HepG2 (cell line): ENCODE data around the gene TTYH1. TPM values are rescaled to one million over a fixed set of nuclear protein-coding genes. Genes with fewer than 3 reads are reported as not detected.

Source experiments
- ATAC-seq: fragments of 200-7000 bp; cut with Tn5 transposase; 3 replicates; pipeline ENCODE4 v1.9.1; 2020; ENCODE audit warnings: mild to moderate bottlenecking, moderate library complexity
- BruUV-seq: library from RNA; stranded (reverse); fragments of 400-500 nt; replicated peaks from 2 replicates; lab custom pipeline; 2021; lab: Mats Ljungman, UMichigan
- CTCF ChIA-PET: fragments of 300-600 bp; formaldehyde crosslinking; extraction: SDS; loops from one replicate; lab custom pipeline; 2021; ENCODE audit warnings: low total read pairs, inconsistent platforms, low intra/inter-chr PET ratio; lab: Yijun Ruan, JAX
- POLR2A ChIA-PET: fragments of 350-600 bp; sonication (Branson Sonifier 250); formaldehyde crosslinking; loops from one replicate; lab custom pipeline; 2020; ENCODE audit warnings: antibody characterized with exemption, inconsistent platforms; lab: Yijun Ruan, JAX
- DNase-seq: peaks from one replicate; pipeline ENCODE4 v3.0.0-alpha.2; 2015; ENCODE audit warnings: low spot score
- FAIRE-seq: peaks from 3 replicates; lab custom pipeline; 2011; peaks lifted over from hg19 to GRCh38; lab: Jason Lieb, UNC
- H2AFZ ChIP-seq: one replicate; pipeline ENCODE4 v1.6.1; 2011; ENCODE audit warnings: low read length, inconsistent platforms
- H3K27ac ChIP-seq: fragments of 300-600 bp; 3 replicates; pipeline ENCODE4 v1.8.0; 2011; ENCODE audit warnings: mixed run types, mild to moderate bottlenecking, mixed read lengths, low read length, inconsistent platforms; ENCODE audit not compliant: insufficient read depth; ENCODE audit errors: extremely low read length
- H3K27me3 ChIP-seq, 2 experiments: fragments of 200-600 bp in 1 of 2; 2 replicates in 1 of 2; 3 replicates in 1 of 2; pipeline versions ENCODE4 v1.6.0 to v1.8.0; 2011; ENCODE audit warnings: low read length in 2 of 2, mild to moderate bottlenecking in 2 of 2, moderate library complexity in 2 of 2, inconsistent platforms in 1 of 2; ENCODE audit not compliant: insufficient read depth in 2 of 2, control insufficient read depth in 1 of 2
- H3K36me3 ChIP-seq, 2 experiments: fragments of 200-600 bp in 1 of 2; replicated peaks in 1 of 2; 2 replicates in 1 of 2; 3 replicates in 1 of 2; pipeline versions ENCODE4 v1.5.1 to v1.8.0; 2011; ENCODE audit warnings: low read length in 2 of 2, inconsistent platforms in 1 of 2; ENCODE audit not compliant: insufficient read depth in 2 of 2, control insufficient read depth in 1 of 2
- H3K4me1 ChIP-seq: 2 replicates; pipeline ENCODE4 v1.5.1; 2012; ENCODE audit warnings: low read length, inconsistent platforms; ENCODE audit not compliant: insufficient read depth
- H3K4me2 ChIP-seq: 2 replicates; pipeline ENCODE4 v1.6.0; 2011; ENCODE audit warnings: low read depth, low read length, inconsistent platforms
- H3K4me3 ChIP-seq, 3 experiments: fragments of 200-600 bp in 1 of 3; sonication (generic), shearing (Covaris generic) in 1 of 3; replicated peaks in 1 of 3; 2 replicates each; pipeline ENCODE4 v1.5.1; 2011 to 2016; ENCODE audit warnings: low read length in 3 of 3, inconsistent platforms in 2 of 3, low read depth in 2 of 3, mild to moderate bottlenecking in 2 of 3, control low read depth in 1 of 3, mixed read lengths in 1 of 3; ENCODE audit not compliant: insufficient read depth in 1 of 3
- H3K79me2 ChIP-seq: one replicate; pipeline ENCODE4 v1.6.1; 2011; ENCODE audit warnings: low read length, inconsistent platforms; ENCODE audit not compliant: insufficient read depth
- H3K9ac ChIP-seq: 2 replicates; pipeline ENCODE4 v1.6.0; 2011; ENCODE audit warnings: mild to moderate bottlenecking, low read depth, low read length, inconsistent platforms; ENCODE audit not compliant: insufficient read depth
- H3K9me3 ChIP-seq: 2 replicates; pipeline ENCODE4 v1.5.1; 2012; ENCODE audit warnings: mild to moderate bottlenecking, low read length
- H4K20me1 ChIP-seq: 2 replicates; pipeline ENCODE4 v1.6.0; 2011; ENCODE audit warnings: inconsistent platforms, mild to moderate bottlenecking, low read length, moderate library complexity; ENCODE audit not compliant: insufficient read depth
- AGO2 ChIP-seq: fragments of 200-400 bp; formaldehyde crosslinking; optimal IDR thresholded peaks from 2 replicates; pipeline ENCODE3; 2017; ENCODE audit warnings: mild to moderate bottlenecking, low read depth, low read length, moderate library complexity
- ATM ChIP-seq: fragments of 450-650 bp; IDR thresholded peaks from 2 replicates; pipeline ENCODE4 v1.7.1; 2017; ENCODE audit warnings: mild to moderate bottlenecking, borderline replicate concordance
- DNMT1 ChIP-seq: sonication (generic); formaldehyde crosslinking; IDR thresholded peaks from 2 replicates; pipeline ENCODE4 v1.5.1; 2020; ENCODE audit warnings: mild to moderate bottlenecking, missing genetic modification reagents
- FOXK2 ChIP-seq: fragments of 450-650 bp; IDR thresholded peaks from 2 replicates; pipeline ENCODE4 v1.6.1; 2016
- GABPB1 ChIP-seq: IDR thresholded peaks from 2 replicates; pipeline ENCODE4 v1.6.1; 2016; ENCODE audit warnings: mild to moderate bottlenecking, missing genetic modification reagents, moderate library complexity, missing compliant biosample characterization
- HNRNPK ChIP-seq: fragments of 200-400 bp; formaldehyde crosslinking; IDR thresholded peaks from 2 replicates; pipeline ENCODE4 v1.6.1; 2018; ENCODE audit warnings: low read length, low read depth, moderate library complexity, mild to moderate bottlenecking; ENCODE audit not compliant: poor library complexity, severe bottlenecking
- HNRNPL ChIP-seq: fragments of 200-400 bp; formaldehyde crosslinking; IDR thresholded peaks from 2 replicates; pipeline ENCODE4 v1.6.1; 2017; ENCODE audit warnings: mild to moderate bottlenecking, low read depth, low read length
- HNRNPLL ChIP-seq: fragments of 200-400 bp; formaldehyde crosslinking; IDR thresholded peaks from 2 replicates; pipeline ENCODE4 v1.6.1; 2017; ENCODE audit warnings: mild to moderate bottlenecking, low read depth, low read length; ENCODE audit not compliant: poor library complexity, severe bottlenecking
- HOXA3 ChIP-seq: sonication (generic); formaldehyde crosslinking; IDR thresholded peaks from 2 replicates; pipeline ENCODE4 v1.5.0; 2020; ENCODE audit warnings: missing genetic modification reagents
- RXRA ChIP-seq: sonication (generic); formaldehyde crosslinking; IDR thresholded peaks from 2 replicates; pipeline ENCODE4 v1.5.1; 2020; ENCODE audit warnings: missing genetic modification reagents
- TAF15 ChIP-seq: fragments of 200-400 bp; formaldehyde crosslinking; IDR thresholded peaks from one replicate; pipeline ENCODE4 v1.6.1; 2018; ENCODE audit warnings: mild to moderate bottlenecking, low read depth, low read length; ENCODE audit not compliant: poor library complexity, severe bottlenecking
- TP53 ChIP-seq: sonication (generic); formaldehyde crosslinking; conservative IDR thresholded peaks from 2 replicates; pipeline ENCODE4 v1.4.0; 2020; ENCODE audit warnings: missing genetic modification reagents
- ZNF75D ChIP-seq: sonication (generic); formaldehyde crosslinking; IDR thresholded peaks from 2 replicates; pipeline ENCODE4 v1.8.1; 2023; ENCODE audit warnings: missing genetic modification reagents, mild to moderate bottlenecking, borderline replicate concordance
- ZNF792 ChIP-seq: IDR thresholded peaks from 2 replicates; pipeline ENCODE4 v1.6.1; 2016
- ZZZ3 ChIP-seq: sonication (generic); formaldehyde crosslinking; IDR thresholded peaks from 2 replicates; pipeline ENCODE4 v1.4.0; 2020; ENCODE audit warnings: missing genetic modification reagents, mild to moderate bottlenecking, borderline replicate concordance
- WGBS: methylation state at CpG from one replicate; pipeline ENCODE4 v1.1.6; 2017; ENCODE audit warnings: low lambda C conversion rate; 5-methylcytosine and 5-hydroxymethylcytosine counted together
- in situ Hi-C: cut with HindIII; loops from 2 replicates; pipeline ENCODE4 v1.10.0; 2017; ENCODE audit warnings: low pct_unique_long_range_greater_than_20kb; ENCODE audit not compliant: extremely low pct_ligation_motif_present
- intact Hi-C: fragments of 100-400 bp; cut with micrococcal nuclease; formaldehyde crosslinking; loops from one replicate; pipeline ENCODE4 v1.10.0; 2022; ENCODE audit not compliant: unreplicated experiment
- polyA plus RNA-seq, 8 experiments: library from polyadenylated mRNA; depleted of rRNA in 3 of 8; stranded (reverse) in 7 of 8; unstranded in 1 of 8; fragments of >200 nt; fragmentation: Illumina TruSeq in 4 of 8; extraction: Trizol in 4 of 8; gene quantifications; 2 replicates each; pipeline versions ENCODE4 v1.2.1 to v1.2.3, GENCODE V29; 2011 to 2016; ENCODE audit warnings: low read depth in 4 of 8, missing spikeins in 1 of 8, mixed read lengths in 1 of 8; ENCODE audit not compliant: insufficient read depth in 1 of 8
- total RNA-seq, 5 experiments: library from RNA; depleted of rRNA; stranded (reverse); fragments of >200 nt; fragmentation: Illumina TruSeq; extraction: Trizol; gene quantifications; 2 replicates each; pipeline ENCODE4 v1.2.3, GENCODE V29; 2016; ENCODE audit warnings: low read depth in 1 of 5
- TF ChIP-seq, protein P1 (sequence below): sonication (generic); formaldehyde crosslinking; IDR thresholded peaks from 2 replicates; pipeline ENCODE4 v1.4.0; 2020; ENCODE audit warnings: missing genetic modification reagents
- TF ChIP-seq, protein P2 (sequence below): sonication (generic); formaldehyde crosslinking; conservative IDR thresholded peaks from 2 replicates; pipeline ENCODE4 v1.4.0; 2020; ENCODE audit warnings: missing genetic modification reagents
- TF ChIP-seq, protein P3 (sequence below): fragments of 450-650 bp; IDR thresholded peaks from 2 replicates; pipeline ENCODE4 v1.6.1; 2016

TTYH1 gene
- total and polyA plus RNA-seq, 2 of the 13 experiments (the other 11 are each of a cell fraction or from before 2014, with no cell fraction given) = 6.9 to 19.9 TPM

DNA sequence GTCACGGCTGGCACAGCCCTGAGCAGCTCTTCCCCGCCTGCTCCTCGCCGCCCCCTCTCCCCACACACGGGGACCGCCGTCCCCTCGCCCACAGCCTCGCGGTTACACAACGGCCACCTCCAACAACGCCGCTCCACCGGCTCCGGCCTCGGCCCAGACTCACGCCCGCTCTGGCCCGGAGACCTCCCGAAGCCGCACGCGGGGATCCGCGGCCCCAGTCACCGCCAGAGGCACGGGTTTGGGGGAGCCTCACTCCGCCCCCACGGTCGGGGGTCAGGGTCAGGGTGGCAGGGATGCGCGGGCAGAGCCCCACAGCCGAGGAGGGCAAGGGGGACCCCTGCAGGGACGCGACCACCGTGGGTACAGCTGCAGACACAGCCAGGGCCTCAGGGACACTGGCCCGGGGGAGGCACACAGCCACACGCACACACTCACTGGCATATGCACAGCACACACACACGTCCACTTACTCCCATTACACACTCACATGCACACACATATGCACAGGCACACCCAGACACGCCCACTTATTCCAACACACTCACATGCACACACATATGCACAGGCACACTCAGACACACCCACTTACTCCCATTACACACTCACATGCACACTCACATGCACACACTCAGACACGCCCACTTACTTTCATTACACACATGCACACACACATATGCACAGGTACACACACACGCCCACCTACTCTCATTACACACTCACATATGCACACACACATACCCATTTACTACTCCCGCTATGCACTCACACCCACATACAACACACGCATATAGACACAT lies 1.6 kb downstream of the TTYH1 start:
- H3K27ac ChIP-seq = no peak overlapping the region
- intact Hi-C loops (no loop called here), in situ Hi-C loops (no loop called here)
- no peak overlapping the region for H2AFZ ChIP-seq
- 80% methylated on average over 29 of the region's 44 CpGs for WGBS
- ATAC-seq (no peak), DNase-seq (no peak), FAIRE-seq (no peak)
- H3K36me3 ChIP-seq = no peaks in the 10 kb centered on the region
- TF ChIP-seq TAF15 (no peak), TP53 (no peak), HNRNPLL (peak; percentile 21), ZNF75D (CRISPR knock-in tag) (no peak), HNRNPL (peak; percentile 69; the same call in 1 of the 2 replicates), AGO2 (peak; percentile 40), RXRA (CRISPR knock-in tag) (peak; percentile 17; the same call in 1 of the 2 replicates), HOXA3 (0 out of 2 replicates have a peak, but pooled peaks have one; percentile 44), ATM (0 out of 2 replicates have a peak, but pooled peaks have one; percentile 4), ZZZ3 (CRISPR knock-in tag) (no peak), HNRNPK (peak; percentile 43), GABPB1 (CRISPR knock-in tag) (no peak; the same call in 1 of the 2 replicates), DNMT1 (CRISPR knock-in tag) (0 out of 2 replicates have a peak, but pooled peaks have one; percentile 34), ZNF792 (CRISPR knock-in tag) (no peak), FOXK2 (peak; percentile 20; the same call in 1 of the 2 replicates)
- TF ChIP-seq, protein P1, sequence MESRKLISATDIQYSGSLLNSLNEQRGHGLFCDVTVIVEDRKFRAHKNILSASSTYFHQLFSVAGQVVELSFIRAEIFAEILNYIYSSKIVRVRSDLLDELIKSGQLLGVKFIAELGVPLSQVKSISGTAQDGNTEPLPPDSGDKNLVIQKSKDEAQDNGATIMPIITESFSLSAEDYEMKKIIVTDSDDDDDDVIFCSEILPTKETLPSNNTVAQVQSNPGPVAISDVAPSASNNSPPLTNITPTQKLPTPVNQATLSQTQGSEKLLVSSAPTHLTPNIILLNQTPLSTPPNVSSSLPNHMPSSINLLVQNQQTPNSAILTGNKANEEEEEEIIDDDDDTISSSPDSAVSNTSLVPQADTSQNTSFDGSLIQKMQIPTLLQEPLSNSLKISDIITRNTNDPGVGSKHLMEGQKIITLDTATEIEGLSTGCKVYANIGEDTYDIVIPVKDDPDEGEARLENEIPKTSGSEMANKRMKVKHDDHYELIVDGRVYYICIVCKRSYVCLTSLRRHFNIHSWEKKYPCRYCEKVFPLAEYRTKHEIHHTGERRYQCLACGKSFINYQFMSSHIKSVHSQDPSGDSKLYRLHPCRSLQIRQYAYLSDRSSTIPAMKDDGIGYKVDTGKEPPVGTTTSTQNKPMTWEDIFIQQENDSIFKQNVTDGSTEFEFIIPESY (CRISPR knock-in tag) = peak; percentile 92
- TF ChIP-seq, protein P2, sequence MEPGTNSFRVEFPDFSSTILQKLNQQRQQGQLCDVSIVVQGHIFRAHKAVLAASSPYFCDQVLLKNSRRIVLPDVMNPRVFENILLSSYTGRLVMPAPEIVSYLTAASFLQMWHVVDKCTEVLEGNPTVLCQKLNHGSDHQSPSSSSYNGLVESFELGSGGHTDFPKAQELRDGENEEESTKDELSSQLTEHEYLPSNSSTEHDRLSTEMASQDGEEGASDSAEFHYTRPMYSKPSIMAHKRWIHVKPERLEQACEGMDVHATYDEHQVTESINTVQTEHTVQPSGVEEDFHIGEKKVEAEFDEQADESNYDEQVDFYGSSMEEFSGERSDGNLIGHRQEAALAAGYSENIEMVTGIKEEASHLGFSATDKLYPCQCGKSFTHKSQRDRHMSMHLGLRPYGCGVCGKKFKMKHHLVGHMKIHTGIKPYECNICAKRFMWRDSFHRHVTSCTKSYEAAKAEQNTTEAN (CRISPR knock-in tag) = peak; percentile 74
- TF ChIP-seq, protein P3, sequence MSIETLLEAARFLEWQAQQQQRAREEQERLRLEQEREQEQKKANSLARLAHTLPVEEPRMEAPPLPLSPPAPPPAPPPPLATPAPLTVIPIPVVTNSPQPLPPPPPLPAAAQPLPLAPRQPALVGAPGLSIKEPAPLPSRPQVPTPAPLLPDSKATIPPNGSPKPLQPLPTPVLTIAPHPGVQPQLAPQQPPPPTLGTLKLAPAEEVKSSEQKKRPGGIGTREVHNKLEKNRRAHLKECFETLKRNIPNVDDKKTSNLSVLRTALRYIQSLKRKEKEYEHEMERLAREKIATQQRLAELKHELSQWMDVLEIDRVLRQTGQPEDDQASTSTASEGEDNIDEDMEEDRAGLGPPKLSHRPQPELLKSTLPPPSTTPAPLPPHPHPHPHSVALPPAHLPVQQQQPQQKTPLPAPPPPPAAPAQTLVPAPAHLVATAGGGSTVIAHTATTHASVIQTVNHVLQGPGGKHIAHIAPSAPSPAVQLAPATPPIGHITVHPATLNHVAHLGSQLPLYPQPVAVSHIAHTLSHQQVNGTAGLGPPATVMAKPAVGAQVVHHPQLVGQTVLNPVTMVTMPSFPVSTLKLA = peak; percentile 33; the same call in 1 of the 2 replicates
- H3K79me2 ChIP-seq = no peaks in the 10 kb centered on the region
- H3K9me3 ChIP-seq = no peaks in the 10 kb centered on the region
- BruUV-seq = no TSS peak
- peaks cover 66% of the 10 kb centered on the region for H3K4me1 ChIP-seq
- no peaks in the 10 kb centered on the region for H3K27me3 ChIP-seq
- ChIA-PET POLR2A (no interaction called here), CTCF (no interaction called here)
- no peaks in the 10 kb centered on the region for H4K20me1 ChIP-seq
- H3K4me3 ChIP-seq = peak overlapping the region in 2 of 3 experiments; percentile 66 to 68; a peak in 3 of 6 replicates
- H3K4me2 ChIP-seq = peak overlapping the region; percentile 66
- no peak overlapping the region for H3K9ac ChIP-seq
